Fibroblast of skin of right biceps (primary cell): ENCODE data around the gene RGS1.
A peak's percentile ranks its signal among the peaks of the same experiment; 100 is the strongest.

ENCODE experiments used
- DNase-seq: peaks from one replicate; pipeline ENCODE4 v3.0.0-alpha.2; 2013

Gene RGS1

GRCh38 chr1:192584866-192585265 lies 9.3 kb downstream of the RGS1 start:
- no peak for DNase-seq

- DNase-seq, result no peak
Measured at GRCh38 chr1:192587386-192588266, 12.1 kb downstream of the RGS1 start.

GRCh38 chr1:192588546-192588945 lies 13.0 kb downstream of the RGS1 start:
- peak; percentile 28 for DNase-seq

GRCh38 chr1:192589813-192590212 lies 14.2 kb downstream of the RGS1 start:
- no peak for DNase-seq

- no peak for DNase-seq
Measured at GRCh38 chr1:192592517-192592916, 16.9 kb downstream of the RGS1 start.

- DNase-seq, result peak; percentile 25
Measured at GRCh38 chr1:192592981-192593708, 17.6 kb downstream of the RGS1 start.

GRCh38 chr1:192595299-192595698 lies 19.7 kb downstream of the RGS1 start:
- no peak for DNase-seq

GRCh38 chr1:192598589-192598988 lies 23.0 kb downstream of the RGS1 start:
- no peak for DNase-seq

GRCh38 chr1:192600275-192600674 lies 24.7 kb downstream of the RGS1 start:
- DNase-seq, result no peak

- DNase-seq, result no peak
Measured at GRCh38 chr1:192601143-192601542, 25.6 kb downstream of the RGS1 start.

- peak; percentile 21 for DNase-seq
Measured at GRCh38 chr1:192601567-192601966, 26.0 kb downstream of the RGS1 start.

GRCh38 chr1:192602757-192603156 lies 27.2 kb downstream of the RGS1 start:
- DNase-seq, result no peak

- no peak for DNase-seq
Measured at GRCh38 chr1:192603218-192603787, 27.7 kb downstream of the RGS1 start.

- DNase-seq, result peak; percentile 9
Measured at GRCh38 chr1:192604979-192605620, 29.5 kb downstream of the RGS1 start.

- DNase-seq, result no peak
Measured at GRCh38 chr1:192608671-192609070, 33.1 kb downstream of the RGS1 start.

GRCh38 chr1:192609110-192610079 lies 33.8 kb downstream of the RGS1 start:
- no peak for DNase-seq

- DNase-seq, result peak; percentile 30
Measured at GRCh38 chr1:192610112-192610889, 34.7 kb downstream of the RGS1 start.

GRCh38 chr1:192615055-192615454 lies 39.5 kb downstream of the RGS1 start:
- DNase-seq, result no peak

GRCh38 chr1:192620071-192620635 lies 44.6 kb downstream of the RGS1 start:
- no peak for DNase-seq

GRCh38 chr1:192626366-192627179 lies 51.0 kb downstream of the RGS1 start:
- DNase-seq, result no peak
